ENCODE data around the gene HLA-DQA1.
A peak's percentile ranks its signal among the peaks of the same experiment; 100 is the strongest.

HLA-DQA1 gene

GRCh38 chr6:32684246-32684645 lies 47.0 kb downstream of the HLA-DQA1 start:
- H3K4me3 ChIP-seq (ENCODE audit: low read depth, low read length), result no peak overlapping the region
- TF ChIP-seq, protein P1, sequence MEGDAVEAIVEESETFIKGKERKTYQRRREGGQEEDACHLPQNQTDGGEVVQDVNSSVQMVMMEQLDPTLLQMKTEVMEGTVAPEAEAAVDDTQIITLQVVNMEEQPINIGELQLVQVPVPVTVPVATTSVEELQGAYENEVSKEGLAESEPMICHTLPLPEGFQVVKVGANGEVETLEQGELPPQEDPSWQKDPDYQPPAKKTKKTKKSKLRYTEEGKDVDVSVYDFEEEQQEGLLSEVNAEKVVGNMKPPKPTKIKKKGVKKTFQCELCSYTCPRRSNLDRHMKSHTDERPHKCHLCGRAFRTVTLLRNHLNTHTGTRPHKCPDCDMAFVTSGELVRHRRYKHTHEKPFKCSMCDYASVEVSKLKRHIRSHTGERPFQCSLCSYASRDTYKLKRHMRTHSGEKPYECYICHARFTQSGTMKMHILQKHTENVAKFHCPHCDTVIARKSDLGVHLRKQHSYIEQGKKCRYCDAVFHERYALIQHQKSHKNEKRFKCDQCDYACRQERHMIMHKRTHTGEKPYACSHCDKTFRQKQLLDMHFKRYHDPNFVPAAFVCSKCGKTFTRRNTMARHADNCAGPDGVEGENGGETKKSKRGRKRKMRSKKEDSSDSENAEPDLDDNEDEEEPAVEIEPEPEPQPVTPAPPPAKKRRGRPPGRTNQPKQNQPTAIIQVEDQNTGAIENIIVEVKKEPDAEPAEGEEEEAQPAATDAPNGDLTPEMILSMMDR (IDR thresholded peaks at IDR 0.05; ENCODE audit: low read depth, low read length, missing control alignments), result no peak
- DNase-seq (ENCODE audit: low read depth), result no peak

- DNase-seq (ENCODE audit: low read depth), result peak; percentile 94
- TF ChIP-seq, protein P1 (IDR thresholded peaks at IDR 0.05; ENCODE audit: low read depth, low read length, missing control alignments), result no peak
- H3K4me3 ChIP-seq (ENCODE audit: low read depth, low read length), result no peak overlapping the region
Observed at GRCh38 chr6:32685603-32686002, 48.4 kb downstream of the HLA-DQA1 start.

DNA sequence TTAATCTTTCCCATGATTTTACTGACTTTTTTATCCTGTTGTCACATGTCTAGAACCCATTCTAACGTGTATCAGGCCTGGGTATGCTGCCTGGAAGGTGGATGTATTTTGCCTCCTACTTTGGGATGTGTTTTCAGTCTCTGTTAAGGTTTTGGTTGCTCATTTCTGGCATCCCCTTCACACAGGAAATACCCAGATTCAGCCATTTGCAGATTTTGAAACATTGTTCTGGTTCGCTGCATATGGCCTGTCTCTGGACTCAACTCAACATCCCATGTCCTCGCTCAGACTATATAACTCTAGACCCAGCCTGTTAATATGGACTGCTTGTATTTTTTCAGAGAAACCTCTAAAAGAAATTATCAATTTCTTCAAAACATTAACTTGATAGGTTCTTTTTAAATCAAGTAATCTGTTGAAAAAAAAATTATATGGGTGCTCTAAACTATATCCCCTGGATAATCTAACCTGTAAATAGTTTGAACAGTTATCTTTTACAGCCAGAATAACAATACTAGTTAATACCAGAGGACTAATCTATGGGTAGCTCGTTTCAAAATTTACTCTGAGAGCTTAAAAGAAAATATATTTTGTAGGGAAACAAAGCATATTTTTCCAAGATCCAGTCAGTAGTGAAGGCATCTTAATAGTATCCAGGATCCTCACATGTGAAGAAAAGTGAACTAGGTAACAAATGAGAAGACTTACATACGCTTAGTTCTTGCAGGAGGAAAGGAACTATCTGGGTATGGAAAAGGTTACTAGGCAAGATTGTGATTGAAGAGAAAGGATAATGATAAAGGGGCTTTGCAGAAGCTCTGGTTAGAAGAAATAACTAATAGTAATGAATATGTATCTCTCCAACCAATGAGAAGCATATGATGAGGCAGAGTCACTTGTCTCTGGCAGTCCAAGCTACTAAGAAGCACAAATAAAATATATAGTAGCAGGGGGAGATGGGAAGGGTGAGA lies 52.6 kb downstream of the HLA-DQA1 start:
- no peak overlapping the region for H3K4me3 ChIP-seq (ENCODE audit: low read depth, low read length)
- no peak for DNase-seq (ENCODE audit: low read depth)
- TF ChIP-seq, protein P1 (IDR thresholded peaks at IDR 0.05; ENCODE audit: low read depth, low read length, missing control alignments), result no peak

DNA sequence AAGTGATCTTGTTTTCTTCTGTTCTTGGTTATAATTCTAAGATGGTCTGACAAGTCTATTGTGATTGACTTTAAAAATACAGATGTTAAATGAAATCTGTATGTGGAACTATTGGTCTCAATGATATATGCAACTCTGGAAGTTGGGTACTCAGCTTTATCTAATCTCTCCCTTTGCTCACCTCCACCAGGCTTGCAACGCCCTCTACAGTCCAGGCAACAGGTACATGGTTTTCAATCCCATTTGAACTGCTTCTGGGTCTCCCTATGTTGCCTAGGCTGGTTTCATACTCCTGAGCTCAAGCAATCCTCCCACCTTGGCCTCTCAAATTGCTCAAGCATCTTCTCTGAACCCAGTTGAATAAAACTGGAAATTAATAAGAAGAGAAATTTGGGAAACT lies 54.8 kb downstream of the HLA-DQA1 start:
- H3K4me3 ChIP-seq (ENCODE audit: low read depth, low read length), result no peak overlapping the region
- peak; percentile 68 for DNase-seq (ENCODE audit: low read depth)
- TF ChIP-seq, protein P1 (IDR thresholded peaks at IDR 0.05; ENCODE audit: low read depth, low read length, missing control alignments), result peak; percentile 80
